HEK293 (cell line): ENCODE results near the gene RHOBTB3.

Source experiments
- FEZF1 ChIP-seq: fragments of 450-650 bp; formaldehyde crosslinking; IDR thresholded peaks from 2 replicates; pipeline ENCODE4 v1.5.1; 2016; ENCODE audit warnings: missing biosample characterization, missing genetic modification characterization
- ZNF311 ChIP-seq: fragments of 450-650 bp; formaldehyde crosslinking; IDR thresholded peaks from 2 replicates; pipeline ENCODE4 v1.5.1; 2017; ENCODE audit warnings: missing biosample characterization, missing genetic modification characterization, borderline replicate concordance
- ZNF571 ChIP-seq: fragments of 450-650 bp; formaldehyde crosslinking; IDR thresholded peaks from 2 replicates; pipeline ENCODE4 v1.5.0; 2017; ENCODE audit warnings: missing biosample characterization, missing genetic modification characterization
- TF ChIP-seq, protein P1 (sequence below): fragments of 450-650 bp; formaldehyde crosslinking; IDR thresholded peaks from 2 replicates; pipeline ENCODE4 v1.5.1; 2016; ENCODE audit warnings: missing biosample characterization, missing genetic modification characterization
- TF ChIP-seq, protein P2 (sequence below): sonication (generic); formaldehyde crosslinking; IDR thresholded peaks from 2 replicates; pipeline ENCODE4 v1.8.1; 2022; ENCODE audit warnings: mild to moderate bottlenecking, moderate library complexity, missing genetic modification reagents

DNA sequence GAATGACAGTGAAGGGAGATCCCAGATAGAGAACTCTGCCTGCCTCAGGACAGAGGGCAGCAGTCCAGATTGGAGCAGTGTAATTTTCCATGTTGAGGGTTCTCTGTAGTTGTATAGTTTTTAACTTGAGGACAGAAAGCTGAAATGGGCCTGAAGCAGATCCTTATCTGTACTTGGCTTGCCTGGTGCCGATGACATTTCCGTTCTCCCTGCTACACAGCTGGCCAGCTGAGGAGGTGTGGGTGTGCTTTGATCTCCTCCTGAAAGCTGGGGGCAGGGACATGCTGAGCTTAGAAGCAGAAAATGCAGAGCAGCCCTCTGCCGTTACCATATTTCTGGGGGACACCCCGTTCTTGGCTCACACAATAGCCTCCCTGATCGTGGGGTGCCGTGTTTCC is 80.9 kb downstream of the RHOBTB3 start:
- TF ChIP-seq, protein P1, sequence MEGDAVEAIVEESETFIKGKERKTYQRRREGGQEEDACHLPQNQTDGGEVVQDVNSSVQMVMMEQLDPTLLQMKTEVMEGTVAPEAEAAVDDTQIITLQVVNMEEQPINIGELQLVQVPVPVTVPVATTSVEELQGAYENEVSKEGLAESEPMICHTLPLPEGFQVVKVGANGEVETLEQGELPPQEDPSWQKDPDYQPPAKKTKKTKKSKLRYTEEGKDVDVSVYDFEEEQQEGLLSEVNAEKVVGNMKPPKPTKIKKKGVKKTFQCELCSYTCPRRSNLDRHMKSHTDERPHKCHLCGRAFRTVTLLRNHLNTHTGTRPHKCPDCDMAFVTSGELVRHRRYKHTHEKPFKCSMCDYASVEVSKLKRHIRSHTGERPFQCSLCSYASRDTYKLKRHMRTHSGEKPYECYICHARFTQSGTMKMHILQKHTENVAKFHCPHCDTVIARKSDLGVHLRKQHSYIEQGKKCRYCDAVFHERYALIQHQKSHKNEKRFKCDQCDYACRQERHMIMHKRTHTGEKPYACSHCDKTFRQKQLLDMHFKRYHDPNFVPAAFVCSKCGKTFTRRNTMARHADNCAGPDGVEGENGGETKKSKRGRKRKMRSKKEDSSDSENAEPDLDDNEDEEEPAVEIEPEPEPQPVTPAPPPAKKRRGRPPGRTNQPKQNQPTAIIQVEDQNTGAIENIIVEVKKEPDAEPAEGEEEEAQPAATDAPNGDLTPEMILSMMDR (tag by site-specific recombination), result no peak
- TF ChIP-seq FEZF1, result no peak
- TF ChIP-seq, protein P2, sequence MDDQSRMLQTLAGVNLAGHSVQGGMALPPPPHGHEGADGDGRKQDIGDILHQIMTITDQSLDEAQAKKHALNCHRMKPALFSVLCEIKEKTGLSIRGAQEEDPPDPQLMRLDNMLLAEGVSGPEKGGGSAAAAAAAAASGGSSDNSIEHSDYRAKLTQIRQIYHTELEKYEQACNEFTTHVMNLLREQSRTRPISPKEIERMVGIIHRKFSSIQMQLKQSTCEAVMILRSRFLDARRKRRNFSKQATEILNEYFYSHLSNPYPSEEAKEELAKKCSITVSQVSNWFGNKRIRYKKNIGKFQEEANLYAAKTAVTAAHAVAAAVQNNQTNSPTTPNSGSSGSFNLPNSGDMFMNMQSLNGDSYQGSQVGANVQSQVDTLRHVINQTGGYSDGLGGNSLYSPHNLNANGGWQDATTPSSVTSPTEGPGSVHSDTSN (CRISPR knock-in tag), result no peak
- no peak for TF ChIP-seq ZNF571 (tag by site-specific recombination)
- no peak for TF ChIP-seq ZNF311 (tag by site-specific recombination)
